NB4 (cell line): ENCODE results near the gene KLHL10.

ENCODE experiments used
- CTCF ChIP-seq: IDR thresholded peaks from one replicate; pipeline ENCODE4 v1.5.1; 2012; ENCODE audit warnings: low read depth, low read length
- MYC ChIP-seq: IDR thresholded peaks from 2 replicates; pipeline ENCODE4 v1.6.1; 2011; ENCODE audit warnings: low read depth, low read length
- POLR2A ChIP-seq: IDR thresholded peaks from 2 replicates; pipeline ENCODE4 v1.6.1; 2011; ENCODE audit warnings: mild to moderate bottlenecking; ENCODE audit not compliant: insufficient read length; ENCODE audit errors: extremely low read depth

GRCh38 chr17:41806685-41807445 lies 30.8 kb upstream of the KLHL10 start:
- TF ChIP-seq CTCF (no peak), POLR2A (no peak), MYC (no peak)
